ENCODE data around the gene SLC25A43. TPM values are rescaled to one million over a fixed set of nuclear protein-coding genes. Genes with fewer than 3 reads are reported as not detected.

The SLC25A43 gene
- total and polyA plus RNA-seq, 3 experiments from 2014 or later, result 7.6 to 11.8 (median 10.6) TPM

- Mint-ChIP-seq H3K4me1 (peaks cover 0 to 7% (median 6%) of the 10 kb centered on the region in 3 donors), H3K4me3 (no peak overlapping the region), H3K27me3 (peaks cover 0 to 5% of the 10 kb centered on the region in 2 donors), H3K36me3 (peaks cover 0 to 17% (median 2%) of the 10 kb centered on the region in 3 donors), H3K9me3 (no peaks in the 10 kb centered on the region), H3K27ac (no peak overlapping the region)
- H3K27me3 ChIP-seq (ENCODE audit: insufficient read depth, low read length, poor library complexity, severe bottlenecking), result no peaks in the 10 kb centered on the region
- CTCF ChIA-PET, result interaction anchor here (1.6 kb wide), 1 partner anchor 41 kb away, joined by 3 read pairs; no protein-coding TSS in a partner anchor
- POLR2A ChIA-PET, result no interaction called here
- H3K27ac ChIP-seq (ENCODE audit: low read depth, low read length), result no peak overlapping the region
- no peaks in the 10 kb centered on the region for H3K9me3 ChIP-seq (ENCODE audit: low read length)
- H3K4me1 ChIP-seq (ENCODE audit: insufficient read depth, low read length), result peaks cover 4% of the 10 kb centered on the region
- peaks cover 10% of the 10 kb centered on the region for H3K36me3 ChIP-seq (ENCODE audit: insufficient read depth, low read length)
- H3K4me3 ChIP-seq (ENCODE audit: low read length), result no peak overlapping the region
- no peak for DNase-seq
Observed at GRCh38 chrX:119474615-119475388, 75.7 kb downstream of the SLC25A43 start.

- peaks cover 2% of the 10 kb centered on the region for H3K36me3 ChIP-seq (ENCODE audit: insufficient read depth, low read length)
- ChIA-PET CTCF (no interaction called here), POLR2A (interaction anchor here (0.9 kb wide), 1 partner anchor 49 kb away, joined by 4 read pairs; no protein-coding TSS in a partner anchor)
- no peaks in the 10 kb centered on the region for H3K27me3 ChIP-seq (ENCODE audit: insufficient read depth, low read length, poor library complexity, severe bottlenecking)
- H3K27ac ChIP-seq (ENCODE audit: low read depth, low read length), result no peak overlapping the region
- DNase-seq, result no peak
- Mint-ChIP-seq H3K4me1 (peaks cover 0 to 3% (median 3%) of the 10 kb centered on the region in 3 donors), H3K27me3 (peaks cover 0 to 5% of the 10 kb centered on the region in 2 donors), H3K4me3 (no peak overlapping the region), H3K9me3 (no peaks in the 10 kb centered on the region), H3K36me3 (peaks cover 0 to 9% (median 0%) of the 10 kb centered on the region in 3 donors), H3K27ac (peak overlapping the region in 1 of 8 donors; percentile 31)
- H3K9me3 ChIP-seq (ENCODE audit: low read length), result no peaks in the 10 kb centered on the region
- no peak overlapping the region for H3K4me3 ChIP-seq (ENCODE audit: low read length)
- no peaks in the 10 kb centered on the region for H3K4me1 ChIP-seq (ENCODE audit: insufficient read depth, low read length)
Observed at GRCh38 chrX:119475389-119476101, 76.4 kb downstream of the SLC25A43 start.

GRCh38 chrX:119477812-119478232, 78.7 kb downstream of the SLC25A43 start:
- no peak for DNase-seq
- POLR2A ChIA-PET, result no interaction called here

GRCh38 chrX:119478504-119478903, 79.4 kb downstream of the SLC25A43 start:
- no peaks in the 10 kb centered on the region for H3K9me3 ChIP-seq (ENCODE audit: low read length)
- no peaks in the 10 kb centered on the region for H3K36me3 ChIP-seq (ENCODE audit: insufficient read depth, low read length)
- no peak for DNase-seq
- H3K4me1 Mint-ChIP-seq, result peaks cover 7 to 10% (median 8%) of the 10 kb centered on the region in 3 donors
- H3K27ac ChIP-seq (ENCODE audit: low read depth, low read length), result no peak overlapping the region
- POLR2A ChIA-PET, result no interaction called here
- H3K4me3 Mint-ChIP-seq, result no peak overlapping the region
- peaks cover 0 to 3% of the 10 kb centered on the region in 2 donors for H3K27me3 Mint-ChIP-seq
- no peak overlapping the region for H3K4me3 ChIP-seq (ENCODE audit: low read length)
- CTCF ChIA-PET, result interaction anchor here (0.9 to 1.8 kb wide), 3 partner anchors 9 to 249 kb away, joined by 3 to 4 read pairs (median 3); no protein-coding TSS in a partner anchor
- no peaks in the 10 kb centered on the region for H3K9me3 Mint-ChIP-seq
- no peaks in the 10 kb centered on the region for H3K36me3 Mint-ChIP-seq
- H3K27ac Mint-ChIP-seq, result no peak overlapping the region
- peaks cover 4% of the 10 kb centered on the region for H3K4me1 ChIP-seq (ENCODE audit: insufficient read depth, low read length)
- no peaks in the 10 kb centered on the region for H3K27me3 ChIP-seq (ENCODE audit: insufficient read depth, low read length, poor library complexity, severe bottlenecking)

More at GRCh38 chrX:119477812-119478232, 78.7 kb downstream of the SLC25A43 start:
- Mint-ChIP-seq H3K36me3 (no peaks in the 10 kb centered on the region), H3K27ac (no peak overlapping the region), H3K9me3 (no peaks in the 10 kb centered on the region), H3K27me3 (peaks cover 0 to 3% of the 10 kb centered on the region in 2 donors), H3K4me3 (no peak overlapping the region), H3K4me1 (peaks cover 6 to 7% (median 6%) of the 10 kb centered on the region in 3 donors)
- CTCF ChIA-PET, result interaction anchor here (0.9 to 1.8 kb wide), 2 partner anchors 9 to 249 kb away, joined by 3 to 4 read pairs; no protein-coding TSS in a partner anchor
- no peaks in the 10 kb centered on the region for H3K36me3 ChIP-seq (ENCODE audit: insufficient read depth, low read length)
- H3K4me1 ChIP-seq (ENCODE audit: insufficient read depth, low read length), result peaks cover 4% of the 10 kb centered on the region
- no peaks in the 10 kb centered on the region for H3K27me3 ChIP-seq (ENCODE audit: insufficient read depth, low read length, poor library complexity, severe bottlenecking)
- H3K27ac ChIP-seq (ENCODE audit: low read depth, low read length), result no peak overlapping the region
- no peak overlapping the region for H3K4me3 ChIP-seq (ENCODE audit: low read length)
- H3K9me3 ChIP-seq (ENCODE audit: low read length), result no peaks in the 10 kb centered on the region

GRCh38 chrX:119479845-119480244, 80.7 kb downstream of the SLC25A43 start:
- Mint-ChIP-seq H3K27me3 (peaks cover 0 to 3% of the 10 kb centered on the region in 2 donors), H3K27ac (peak overlapping the region in 2 of 8 donors; percentile 4 to 17), H3K36me3 (no peaks in the 10 kb centered on the region), H3K9me3 (no peaks in the 10 kb centered on the region), H3K4me1 (peaks cover 7 to 10% (median 8%) of the 10 kb centered on the region in 3 donors), H3K4me3 (no peak overlapping the region)
- POLR2A ChIA-PET, result no interaction called here
- H3K27me3 ChIP-seq (ENCODE audit: insufficient read depth, low read length, poor library complexity, severe bottlenecking), result no peaks in the 10 kb centered on the region
- no peak overlapping the region for H3K4me3 ChIP-seq (ENCODE audit: low read length)
- no peaks in the 10 kb centered on the region for H3K9me3 ChIP-seq (ENCODE audit: low read length)
- CTCF ChIA-PET, result interaction anchor here (1.5 to 5.9 kb wide), 3 partner anchors 10 to 247 kb away, joined by 3 to 32 read pairs (median 4); partner anchors contain the start of gene SLC25A5
- no peaks in the 10 kb centered on the region for H3K36me3 ChIP-seq (ENCODE audit: insufficient read depth, low read length)
- no peak for DNase-seq
- no peak overlapping the region for H3K27ac ChIP-seq (ENCODE audit: low read depth, low read length)
- peaks cover 4% of the 10 kb centered on the region for H3K4me1 ChIP-seq (ENCODE audit: insufficient read depth, low read length)

GRCh38 chrX:119481323-119481801, 82.2 kb downstream of the SLC25A43 start:
- no peaks in the 10 kb centered on the region for H3K9me3 ChIP-seq (ENCODE audit: low read length)
- H3K27me3 ChIP-seq (ENCODE audit: insufficient read depth, low read length, poor library complexity, severe bottlenecking), result no peaks in the 10 kb centered on the region
- H3K4me1 Mint-ChIP-seq, result peaks cover 7 to 10% (median 8%) of the 10 kb centered on the region in 3 donors
- no peaks in the 10 kb centered on the region for H3K36me3 ChIP-seq (ENCODE audit: insufficient read depth, low read length)
- peaks cover 0 to 1% of the 10 kb centered on the region in 2 donors for H3K27me3 Mint-ChIP-seq
- H3K27ac ChIP-seq (ENCODE audit: low read depth, low read length), result no peak overlapping the region
- POLR2A ChIA-PET, result interaction anchor here (0.7 kb wide), 1 partner anchor 86 kb away, joined by 3 read pairs; no protein-coding TSS in a partner anchor
- no peak overlapping the region for H3K4me3 ChIP-seq (ENCODE audit: low read length)
- H3K4me3 Mint-ChIP-seq, result peak overlapping the region in 2 of 7 donors; percentile 32 to 44
- CTCF ChIA-PET, result interaction anchor here (1.6 to 5.9 kb wide), 2 partner anchors 12 to 386 kb away, joined by 3 to 32 read pairs; partner anchors contain the start of gene SLC25A5
- H3K4me1 ChIP-seq (ENCODE audit: insufficient read depth, low read length), result peaks cover 4% of the 10 kb centered on the region
- H3K9me3 Mint-ChIP-seq, result no peaks in the 10 kb centered on the region
- no peak overlapping the region for H3K27ac Mint-ChIP-seq
- no peaks in the 10 kb centered on the region for H3K36me3 Mint-ChIP-seq
- DNase-seq, result no peak

GRCh38 chrX:119482041-119482440, 82.9 kb downstream of the SLC25A43 start:
- no peak overlapping the region for H3K27ac ChIP-seq (ENCODE audit: low read depth, low read length)
- ChIA-PET CTCF (interaction anchor here (1.0 to 5.9 kb wide), 7 partner anchors 10 to 385 kb away, joined by 3 to 32 read pairs (median 5); partner anchors contain the start of gene SLC25A5), POLR2A (interaction anchor here (0.7 kb wide), 1 partner anchor 86 kb away, joined by 3 read pairs; no protein-coding TSS in a partner anchor)
- Mint-ChIP-seq H3K27ac (peak overlapping the region in 4 of 8 donors; percentile 43 to 80 (median 48)), H3K4me1 (peaks cover 7 to 10% (median 8%) of the 10 kb centered on the region in 3 donors), H3K36me3 (no peaks in the 10 kb centered on the region), H3K4me3 (peak overlapping the region; percentile 41 to 89 (median 81)), H3K9me3 (no peaks in the 10 kb centered on the region), H3K27me3 (peaks cover 0 to 1% of the 10 kb centered on the region in 2 donors)
- no peak for DNase-seq
- H3K27me3 ChIP-seq (ENCODE audit: insufficient read depth, low read length, poor library complexity, severe bottlenecking), result no peaks in the 10 kb centered on the region
- H3K9me3 ChIP-seq (ENCODE audit: low read length), result no peaks in the 10 kb centered on the region
- H3K4me1 ChIP-seq (ENCODE audit: insufficient read depth, low read length), result peaks cover 4% of the 10 kb centered on the region
- H3K4me3 ChIP-seq (ENCODE audit: low read length), result peak overlapping the region; percentile 37
- H3K36me3 ChIP-seq (ENCODE audit: insufficient read depth, low read length), result no peaks in the 10 kb centered on the region
